Thymus (tissue), 14 donors: ENCODE data around the gene SNTA1. TPM values are rescaled to one million over a fixed set of nuclear protein-coding genes. Genes with fewer than 3 reads are reported as not detected.
A peak's percentile ranks its signal among the peaks of the same experiment; 100 is the strongest.
"Not testable (repeated sequence)": the region's sequence is repeated elsewhere in the genome, so short reads cannot be mapped to it uniquely, and the experiment has no call there.

Experiments used
- DNase-seq, 9 donors: peaks; one replicate each; pipeline ENCODE4 v3.0.0-alpha.2; 2013; ENCODE audit warnings: low spot score in 9 of 9, low read depth in 6 of 9, missing footprints in 1 of 9
- H3K27ac ChIP-seq, 2 donors: one replicate each; pipeline ENCODE4 v1.5.1; 2013; ENCODE audit warnings: control low read depth in 1 of 2, low read depth in 1 of 2, low read length in 1 of 2, mild to moderate bottlenecking in 1 of 2, moderate library complexity in 1 of 2
- H3K27me3 ChIP-seq, 2 donors: one replicate each; pipeline ENCODE4 v1.5.1; 2013; ENCODE audit warnings: low read length in 1 of 2; ENCODE audit not compliant: control insufficient read depth in 2 of 2, insufficient read depth in 1 of 2
- H3K36me3 ChIP-seq, 2 donors: one replicate each; pipeline ENCODE4 v1.5.1; 2013; ENCODE audit warnings: low read length in 1 of 2, mild to moderate bottlenecking in 1 of 2, moderate library complexity in 1 of 2; ENCODE audit not compliant: control insufficient read depth in 2 of 2, insufficient read depth in 2 of 2
- H3K4me1 ChIP-seq, 2 donors: one replicate each; pipeline ENCODE4 v1.5.1; 2013; ENCODE audit warnings: low read length in 2 of 2; ENCODE audit not compliant: control insufficient read depth in 2 of 2, insufficient read depth in 2 of 2
- H3K4me3 ChIP-seq, 2 donors: one replicate each; pipeline ENCODE4 v1.5.1; 2013; ENCODE audit warnings: low read length in 2 of 2, control low read depth in 1 of 2, mild to moderate bottlenecking in 1 of 2
- H3K9me3 ChIP-seq, 2 donors: one replicate each; pipeline ENCODE4 v1.5.1; 2013; ENCODE audit warnings: low read length in 1 of 2, mild to moderate bottlenecking in 1 of 2; ENCODE audit not compliant: control insufficient read depth in 2 of 2, insufficient read depth in 1 of 2
- WGBS: extraction: QIAGEN DNeasy Blood & Tissue Kit; methylation state at CpG from one replicate; pipeline ENCODE4 v1.1.7; 2013; 5-methylcytosine and 5-hydroxymethylcytosine counted together
- long read RNA-seq, 10 donors: transcript quantifications; one replicate each; lab custom pipeline, GENCODE V29; 2026
- polyA plus RNA-seq: library from polyadenylated mRNA; stranded (reverse); fragments of 200-250 nt; gene quantifications from one replicate; pipeline ENCODE4 v1.2.3, GENCODE V29; 2013
- total RNA-seq: library from RNA; stranded (reverse); fragments of 120-200 nt; gene quantifications from one replicate; pipeline ENCODE4 v1.2.4, GENCODE V29; 2013
- donor health status: healthy.

SNTA1 gene
- total RNA-seq: 6.8 TPM
- 7.7 TPM for polyA plus RNA-seq
- long read RNA-seq, donor 1: 0 reads
- long read RNA-seq, donor 2, partial matches to known transcripts: 5 of 21 reads
- long read RNA-seq, donor 2, other reads (novel, unspliced or antisense): 15 of 21 reads
- long read RNA-seq, donor 3, partial matches to known transcripts: 0 of 2 reads
- long read RNA-seq, donor 3, other reads (novel, unspliced or antisense): 0 of 2 reads
- long read RNA-seq, donor 4, partial matches to known transcripts: 6 of 7 reads
- long read RNA-seq, donor 4, other reads (novel, unspliced or antisense): 0 of 7 reads
- long read RNA-seq, donor 5, partial matches to known transcripts: 0 of 2 reads
- long read RNA-seq, donor 5, other reads (novel, unspliced or antisense): 0 of 2 reads
- long read RNA-seq, donor 6, partial matches to known transcripts: 0 of 4 reads
- long read RNA-seq, donor 6, other reads (novel, unspliced or antisense): 0 of 4 reads
- long read RNA-seq, donor 7, partial matches to known transcripts: 0 of 2 reads
- long read RNA-seq, donor 7, other reads (novel, unspliced or antisense): 0 of 2 reads
- long read RNA-seq, donor 8: 0 reads
- long read RNA-seq, donor 9: 0 reads
- long read RNA-seq, donor 10: 0 reads

GRCh38 chr20:33443512-33444239, at the start of gene SNTA1:
Gene SNTA1 (minus strand): TSS chr20:33443763. CDS start chr20:33443620, 143 bp downstream.
- no peaks in the 10 kb centered on the region for H3K36me3 ChIP-seq
- H3K27me3 ChIP-seq: peaks cover 0 to 10% of the 10 kb centered on the region in 2 donors
- H3K27ac ChIP-seq: peak within 1 kb of the TSS; percentile 69 to 85
- WGBS: under 1% methylated on average over 75 of the region's 75 CpGs
- H3K9me3 ChIP-seq: no peaks in the 10 kb centered on the region
- peak in 8 of 9 donors; percentile 44 to 81 (median 66) for DNase-seq
- H3K4me3 ChIP-seq: peak within 1 kb of the TSS; percentile 56 to 82
- H3K4me1 ChIP-seq: peaks cover 12 to 38% of the 10 kb centered on the region in 2 donors

GRCh38 chr20:33490934-33491656, 47.5 kb upstream of the SNTA1 start:
- 86% methylated on average over 8 of the region's 8 CpGs for WGBS
- Histone ChIP-seq H3K4me1 (peaks cover 2 to 12% of the 10 kb centered on the region in 2 donors), H3K27ac (no peak overlapping the region)

GRCh38 chr20:33490023-33490933, 46.7 kb upstream of the SNTA1 start, which contains the start of gene CBFA2T2:
Gene CBFA2T2 (plus strand): TSS chr20:33490096. CDS start chr20:33490268, 172 bp downstream.
- DNase-seq: peak in 7 of 9 donors; percentile 23 to 71 (median 52)
- no peaks in the 10 kb centered on the region for H3K27me3 ChIP-seq
- no peaks in the 10 kb centered on the region for H3K9me3 ChIP-seq
- WGBS: 2% methylated on average over 105 of the region's 105 CpGs
- H3K4me3 ChIP-seq: peak within 1 kb of the TSS; percentile 69 to 82
- H3K36me3 ChIP-seq: peaks cover 0 to 6% of the 10 kb centered on the region in 2 donors
- H3K4me1 ChIP-seq: peaks cover 2 to 12% of the 10 kb centered on the region in 2 donors
- H3K27ac ChIP-seq: peak within 1 kb of the TSS; percentile 88 to 90

More at GRCh38 chr20:33490934-33491656, 47.5 kb upstream of the SNTA1 start:
- Histone ChIP-seq H3K4me3 (peak overlapping the region; percentile 63 to 82), H3K9me3 (no peaks in the 10 kb centered on the region), H3K27me3 (no peaks in the 10 kb centered on the region), H3K36me3 (peaks cover 0 to 6% of the 10 kb centered on the region in 2 donors)
- no peak for DNase-seq

GRCh38 chr20:33489495-33490022, 46.0 kb upstream of the SNTA1 start:
- Histone ChIP-seq H3K27ac (peak overlapping the region; percentile 81 to 90), H3K36me3 (peaks cover 0 to 6% of the 10 kb centered on the region in 2 donors), H3K4me1 (peaks cover 2 to 12% of the 10 kb centered on the region in 2 donors), H3K27me3 (no peaks in the 10 kb centered on the region), H3K4me3 (peak overlapping the region; percentile 69 to 82), H3K9me3 (no peaks in the 10 kb centered on the region)
- DNase-seq: peak; percentile 81 to 97 (median 93)
- 4% methylated on average over 36 of the region's 36 CpGs for WGBS

- 97% methylated on average over 32 of the region's 32 CpGs for WGBS
- not testable (repeated sequence) for DNase-seq
These were observed 45.3 kb upstream of the SNTA1 start for GRCh38 chr20:33488661-33489494.

GRCh38 chr20:33488201-33488600, 44.6 kb upstream of the SNTA1 start:
- Histone ChIP-seq H3K4me3 (no peak overlapping the region), H3K4me1 (peaks cover 2 to 12% of the 10 kb centered on the region in 2 donors), H3K27ac (no peak overlapping the region), H3K27me3 (no peaks in the 10 kb centered on the region), H3K36me3 (no peaks in the 10 kb centered on the region), H3K9me3 (no peaks in the 10 kb centered on the region)
- no peak for DNase-seq
- WGBS: 99% methylated on average over 10 of the region's 10 CpGs

More at GRCh38 chr20:33488661-33489494, 45.3 kb upstream of the SNTA1 start:
- Histone ChIP-seq H3K27ac (peak overlapping the region in 1 of 2 donors; percentile 90), H3K4me3 (peak overlapping the region; percentile 69 to 82), H3K4me1 (peaks cover 2 to 12% of the 10 kb centered on the region in 2 donors)
- not testable (repeated sequence) for H3K9me3 ChIP-seq, H3K36me3 ChIP-seq, H3K27me3 ChIP-seq

- H3K36me3 ChIP-seq, H3K27me3 ChIP-seq, DNase-seq, H3K9me3 ChIP-seq, H3K27ac ChIP-seq, H3K4me1 ChIP-seq, H3K4me3 ChIP-seq: not testable (repeated sequence)
- WGBS: 96% methylated on average over 5 of the region's 5 CpGs
These were observed 39.6 kb upstream of the SNTA1 start for GRCh38 chr20:33483186-33483585.
